T-helper 22 cell (primary cell): Measurements from ENCODE around the gene L3MBTL3.

Experiments
- DNase-seq: peaks from one replicate; pipeline ENCODE4 v3.0.0-alpha.2; 2020; ENCODE audit warnings: low read depth

Gene L3MBTL3

GRCh38 chr6:130183271-130184222 lies 165.2 kb downstream of the L3MBTL3 start:
- DNase-seq = peak; percentile 41

GRCh38 chr6:130185658-130186057 lies 167.3 kb downstream of the L3MBTL3 start:
- no peak for DNase-seq

GRCh38 chr6:130187335-130188206 lies 169.2 kb downstream of the L3MBTL3 start:
- DNase-seq = no peak

- no peak for DNase-seq
Observed at GRCh38 chr6:130188207-130188899, 170.0 kb downstream of the L3MBTL3 start.

- no peak for DNase-seq
Observed at GRCh38 chr6:130189531-130190397, 171.4 kb downstream of the L3MBTL3 start.
